Esophagus squamous epithelium (tissue), 4 donors: ENCODE measurements around the gene FOXP3.

Experiments used
- POLR2A ChIP-seq, 4 donors: fragments of 450-650 bp; IDR thresholded peaks; one replicate each; pipeline ENCODE4 v1.6.1; 2017; ENCODE audit warnings: antibody characterized with exemption in 4 of 4, mild to moderate bottlenecking in 4 of 4, moderate library complexity in 3 of 4
- TF ChIP-seq, protein P1 (sequence below), 6 experiments: fragments of 450-650 bp in 4 of 6; fragments of 200-600 bp in 2 of 6; sonication (generic) in 2 of 6; IDR thresholded peaks; one replicate each; pipeline ENCODE4 v1.5.1; 2016 to 2019; ENCODE audit warnings: antibody characterized with exemption in 6 of 6, mild to moderate bottlenecking in 4 of 6, moderate library complexity in 4 of 6

DNA sequence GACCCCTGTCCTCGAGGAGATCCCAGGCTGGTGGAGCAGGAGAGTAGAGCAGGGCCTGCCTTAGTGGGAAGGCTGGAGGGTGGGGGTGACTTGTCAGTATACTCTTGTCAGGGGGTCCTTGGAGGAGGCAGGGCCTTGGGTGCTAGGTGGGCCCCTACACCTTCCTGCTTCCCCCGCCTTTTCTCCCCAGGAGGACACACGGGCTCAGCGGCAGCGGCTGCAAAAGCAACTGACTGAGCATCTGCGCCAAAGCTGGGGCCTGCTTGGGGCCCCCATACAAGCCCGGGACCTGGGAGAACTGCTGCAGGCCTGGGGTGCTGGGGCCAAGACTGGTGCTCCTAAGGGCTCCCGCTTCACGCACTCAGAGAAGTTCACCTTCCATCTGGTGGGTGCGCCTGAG is 18.0 kb downstream of the FOXP3 start:
- TF ChIP-seq, protein P1, sequence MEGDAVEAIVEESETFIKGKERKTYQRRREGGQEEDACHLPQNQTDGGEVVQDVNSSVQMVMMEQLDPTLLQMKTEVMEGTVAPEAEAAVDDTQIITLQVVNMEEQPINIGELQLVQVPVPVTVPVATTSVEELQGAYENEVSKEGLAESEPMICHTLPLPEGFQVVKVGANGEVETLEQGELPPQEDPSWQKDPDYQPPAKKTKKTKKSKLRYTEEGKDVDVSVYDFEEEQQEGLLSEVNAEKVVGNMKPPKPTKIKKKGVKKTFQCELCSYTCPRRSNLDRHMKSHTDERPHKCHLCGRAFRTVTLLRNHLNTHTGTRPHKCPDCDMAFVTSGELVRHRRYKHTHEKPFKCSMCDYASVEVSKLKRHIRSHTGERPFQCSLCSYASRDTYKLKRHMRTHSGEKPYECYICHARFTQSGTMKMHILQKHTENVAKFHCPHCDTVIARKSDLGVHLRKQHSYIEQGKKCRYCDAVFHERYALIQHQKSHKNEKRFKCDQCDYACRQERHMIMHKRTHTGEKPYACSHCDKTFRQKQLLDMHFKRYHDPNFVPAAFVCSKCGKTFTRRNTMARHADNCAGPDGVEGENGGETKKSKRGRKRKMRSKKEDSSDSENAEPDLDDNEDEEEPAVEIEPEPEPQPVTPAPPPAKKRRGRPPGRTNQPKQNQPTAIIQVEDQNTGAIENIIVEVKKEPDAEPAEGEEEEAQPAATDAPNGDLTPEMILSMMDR (IDR thresholded peaks at IDR 0.05): no peak
- TF ChIP-seq POLR2A (IDR thresholded peaks at IDR 0.05): no peak
